GM12892 (cell line): Measurements from ENCODE around the gene ERFE.

Experiments used
- DNase-seq: peaks from one replicate; pipeline ENCODE4 v3.0.0; 2011; ENCODE audit not compliant: insufficient read length
- FAIRE-seq: peaks from 2 replicates; lab custom pipeline; 2011; peaks lifted over from hg19 to GRCh38; lab: Jason Lieb, UNC
- POLR2A ChIP-seq: IDR thresholded peaks from 2 replicates; pipeline ENCODE4 v1.6.1; 2011; ENCODE audit warnings: low read depth, low read length, control low read depth
- POLR2AphosphoS5 ChIP-seq: IDR thresholded peaks from 2 replicates; pipeline ENCODE4 v1.6.1; 2011; ENCODE audit warnings: low read depth, low read length, control low read depth
- TAF1 ChIP-seq: IDR thresholded peaks from 2 replicates; pipeline ENCODE4 v1.6.1; 2011; ENCODE audit warnings: low read depth, mild to moderate bottlenecking, control low read depth, low read length, borderline replicate concordance

Gene ERFE

GRCh38 chr2:238136820-238137537 lies 21.8 kb upstream of the ERFE start:
- FAIRE-seq (no peak), DNase-seq (no peak)
- no peak for TF ChIP-seq POLR2A
- no peak for TF ChIP-seq POLR2AphosphoS5
- TF ChIP-seq TAF1, result no peak

DNA sequence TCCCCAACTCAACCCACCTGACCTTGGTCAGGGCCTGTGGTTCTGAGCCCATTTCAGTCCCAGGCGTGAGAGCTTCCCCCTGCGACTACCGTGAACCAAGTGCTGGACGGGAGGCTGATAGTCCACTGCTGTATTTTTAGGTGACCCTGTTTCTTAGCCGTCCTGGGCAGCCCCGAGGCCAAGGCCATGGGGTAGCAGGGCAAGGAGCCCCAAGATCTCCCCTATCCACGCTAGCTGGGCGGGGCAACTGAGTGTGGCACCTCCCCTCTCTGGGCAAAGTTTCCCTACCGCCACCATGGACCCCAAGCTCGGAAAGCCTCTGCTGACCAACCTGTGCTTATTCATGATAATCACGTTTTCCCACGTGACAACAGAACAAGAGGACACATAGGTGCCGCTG lies 20.9 kb upstream of the ERFE start:
- DNase-seq, result no peak
- TF ChIP-seq POLR2AphosphoS5 (no peak), TAF1 (no peak), POLR2A (no peak)
- no peak for FAIRE-seq

DNA sequence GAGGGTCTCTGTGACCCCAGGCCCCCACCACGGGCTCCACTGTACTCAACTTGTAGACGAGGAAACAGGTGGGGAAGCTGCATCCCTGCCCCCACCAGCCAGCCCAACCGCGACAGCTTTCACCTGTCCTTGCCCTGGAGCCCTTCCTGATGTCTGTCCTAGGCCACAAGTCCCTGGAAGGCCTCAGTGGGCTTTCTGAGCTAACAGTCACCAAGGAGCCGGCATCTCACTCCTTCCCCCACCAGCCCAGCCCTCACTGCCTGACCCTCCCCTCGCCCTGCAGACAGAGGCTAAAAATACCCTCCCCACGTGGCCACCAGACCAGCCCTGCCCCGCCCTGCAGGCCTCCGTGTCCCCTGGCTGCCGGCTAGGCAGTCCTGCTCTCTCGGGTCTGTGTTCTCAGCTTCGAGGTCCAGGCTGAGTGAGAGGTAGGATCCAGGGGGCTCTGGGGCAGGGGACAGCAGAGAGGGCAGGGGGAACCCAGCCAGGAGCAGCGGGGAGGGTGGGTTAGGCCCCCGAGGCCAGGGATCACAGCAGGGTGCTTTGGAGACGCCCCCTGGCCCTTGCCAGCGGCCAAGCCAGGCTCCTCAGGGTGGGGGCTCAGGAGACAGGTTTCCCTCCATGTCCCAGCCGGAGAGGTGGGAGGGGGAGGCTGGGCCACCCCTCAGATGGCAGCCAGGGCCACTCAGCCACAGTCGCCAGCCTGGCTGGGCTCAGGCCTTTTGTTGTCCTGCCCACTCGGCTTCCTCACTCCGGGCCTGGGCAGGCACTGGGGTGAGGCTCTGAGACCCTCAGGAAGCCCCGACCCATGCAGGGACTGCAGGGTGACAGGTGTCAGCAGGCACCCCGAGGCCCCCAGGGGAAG lies 20.2 kb upstream of the ERFE start, which contains the start of gene KLHL30:
TSS of gene KLHL30 (plus strand) at position 338 of the 865 bp plus-strand sequence. CDS start 2,087 bp downstream, outside the sequence.
- DNase-seq (no peak), FAIRE-seq (no peak)
- no peak for TF ChIP-seq POLR2AphosphoS5
- no peak for TF ChIP-seq POLR2A
- no peak for TF ChIP-seq TAF1

GRCh38 chr2:238139196-238140039 lies 19.4 kb upstream of the ERFE start:
- peak; percentile 64 for DNase-seq
- FAIRE-seq, result peak; percentile 74
- TF ChIP-seq POLR2AphosphoS5 (no peak), TAF1 (no peak), POLR2A (no peak)

DNA sequence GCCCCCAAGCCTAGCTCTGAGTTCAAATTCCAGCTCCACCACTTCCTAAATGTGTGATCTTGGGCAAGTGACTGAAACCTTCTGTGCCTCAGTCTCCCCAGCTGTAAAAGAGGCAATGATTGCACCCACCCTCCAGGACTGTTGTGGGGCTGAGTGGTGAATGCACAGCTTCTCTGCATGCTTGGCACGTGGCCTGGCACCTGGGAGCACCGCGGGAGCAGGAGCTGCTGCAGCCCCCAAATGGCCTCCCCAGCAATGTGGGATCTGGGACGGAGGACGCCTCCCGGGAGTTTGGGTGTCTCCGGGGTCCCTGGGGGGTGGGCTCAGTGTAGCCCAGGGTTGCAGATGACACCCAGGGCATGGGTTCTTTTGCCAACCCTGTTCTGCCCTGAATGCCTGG lies 18.7 kb upstream of the ERFE start:
- no peak for DNase-seq
- FAIRE-seq, result no peak
- TF ChIP-seq POLR2A (no peak), POLR2AphosphoS5 (no peak), TAF1 (no peak)

- TF ChIP-seq POLR2AphosphoS5 (no peak), POLR2A (no peak), TAF1 (no peak)
- DNase-seq, result no peak
- no peak for FAIRE-seq
Measured at GRCh38 chr2:238140721-238141540, 17.8 kb upstream of the ERFE start.

- DNase-seq (no peak), FAIRE-seq (no peak)
- no peak for TF ChIP-seq TAF1
- TF ChIP-seq POLR2A, result no peak
- no peak for TF ChIP-seq POLR2AphosphoS5
Measured at GRCh38 chr2:238141541-238142318, 17.0 kb upstream of the ERFE start.

GRCh38 chr2:238142382-238143205 lies 16.2 kb upstream of the ERFE start:
- DNase-seq, result no peak
- TF ChIP-seq POLR2AphosphoS5 (no peak), POLR2A (no peak), TAF1 (no peak)
- no peak for FAIRE-seq

- DNase-seq (no peak), FAIRE-seq (no peak)
- TF ChIP-seq POLR2AphosphoS5, result no peak
Measured at GRCh38 chr2:238143239-238143951, 15.4 kb upstream of the ERFE start.
